NCI-H2171 (cell line): Measurements from ENCODE around the gene SLC5A6.

Source experiments
- DNase-seq: peaks from one replicate; lab custom pipeline; 2025; lab: John Stamatoyannopoulos, UW

Gene SLC5A6

DNA sequence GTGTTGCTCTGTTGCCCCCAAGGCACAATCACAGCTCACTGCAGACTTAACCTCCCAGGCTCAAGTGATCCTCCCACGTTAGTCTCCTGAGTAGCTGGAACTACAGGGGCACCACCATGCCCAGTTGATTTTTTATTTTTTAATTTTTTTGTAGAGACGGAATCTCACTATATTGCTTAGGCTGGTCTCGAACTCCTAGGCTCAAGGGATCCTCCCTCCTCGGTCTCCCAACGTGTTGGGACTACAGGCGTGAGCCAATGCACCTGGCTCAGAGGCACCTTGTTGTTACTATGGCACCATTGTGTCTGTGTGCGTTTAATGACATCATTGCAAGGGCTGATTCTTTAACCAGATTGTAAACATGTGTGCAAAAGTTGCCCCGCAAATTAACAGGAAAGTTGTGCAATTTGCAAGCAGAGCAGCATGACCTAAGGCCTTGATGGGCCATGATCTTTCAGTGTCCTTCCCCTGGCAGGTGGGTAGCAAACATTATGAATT, 40.7 kb downstream of the SLC5A6 start:
- no peak for DNase-seq

DNA sequence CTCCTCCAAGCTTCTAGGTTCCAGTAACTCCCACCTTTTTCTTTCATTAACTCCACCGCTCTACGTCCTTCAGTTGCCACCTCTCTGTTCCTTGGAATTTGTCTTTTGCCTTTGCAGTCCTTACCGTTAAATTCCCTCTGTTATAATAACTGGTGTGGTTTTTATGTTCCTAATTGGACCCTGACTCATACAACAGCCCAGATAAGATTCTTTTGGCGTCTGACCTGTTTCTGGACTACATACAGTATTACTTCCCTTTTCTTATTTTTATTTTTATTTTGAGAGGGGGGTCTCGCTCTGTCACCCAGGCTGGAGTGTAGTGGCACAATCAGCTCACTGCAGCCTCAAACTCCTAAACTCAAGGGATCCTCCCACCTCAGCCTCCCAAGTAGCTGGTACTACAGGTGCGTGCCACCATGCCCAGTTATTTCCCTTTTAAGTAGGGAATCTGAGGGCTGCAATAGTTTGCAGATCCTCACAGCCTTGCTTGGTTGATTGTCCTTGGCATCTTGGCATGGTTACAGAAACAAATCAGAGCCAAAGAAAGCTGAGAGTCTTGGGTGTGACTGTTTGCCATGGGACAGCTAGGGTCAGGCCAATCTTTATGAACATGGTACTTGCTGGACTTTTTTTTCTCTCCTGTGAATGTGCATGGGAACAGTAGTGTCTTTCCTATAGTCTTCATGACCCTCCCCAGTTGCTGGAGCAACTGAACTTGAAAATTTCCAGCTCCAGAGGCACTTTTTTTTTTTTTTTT, 41.3 kb downstream of the SLC5A6 start:
- no peak for DNase-seq

- no peak for DNase-seq
Measured at GRCh38 chr2:27164960-27165763, 46.9 kb downstream of the SLC5A6 start.

DNA sequence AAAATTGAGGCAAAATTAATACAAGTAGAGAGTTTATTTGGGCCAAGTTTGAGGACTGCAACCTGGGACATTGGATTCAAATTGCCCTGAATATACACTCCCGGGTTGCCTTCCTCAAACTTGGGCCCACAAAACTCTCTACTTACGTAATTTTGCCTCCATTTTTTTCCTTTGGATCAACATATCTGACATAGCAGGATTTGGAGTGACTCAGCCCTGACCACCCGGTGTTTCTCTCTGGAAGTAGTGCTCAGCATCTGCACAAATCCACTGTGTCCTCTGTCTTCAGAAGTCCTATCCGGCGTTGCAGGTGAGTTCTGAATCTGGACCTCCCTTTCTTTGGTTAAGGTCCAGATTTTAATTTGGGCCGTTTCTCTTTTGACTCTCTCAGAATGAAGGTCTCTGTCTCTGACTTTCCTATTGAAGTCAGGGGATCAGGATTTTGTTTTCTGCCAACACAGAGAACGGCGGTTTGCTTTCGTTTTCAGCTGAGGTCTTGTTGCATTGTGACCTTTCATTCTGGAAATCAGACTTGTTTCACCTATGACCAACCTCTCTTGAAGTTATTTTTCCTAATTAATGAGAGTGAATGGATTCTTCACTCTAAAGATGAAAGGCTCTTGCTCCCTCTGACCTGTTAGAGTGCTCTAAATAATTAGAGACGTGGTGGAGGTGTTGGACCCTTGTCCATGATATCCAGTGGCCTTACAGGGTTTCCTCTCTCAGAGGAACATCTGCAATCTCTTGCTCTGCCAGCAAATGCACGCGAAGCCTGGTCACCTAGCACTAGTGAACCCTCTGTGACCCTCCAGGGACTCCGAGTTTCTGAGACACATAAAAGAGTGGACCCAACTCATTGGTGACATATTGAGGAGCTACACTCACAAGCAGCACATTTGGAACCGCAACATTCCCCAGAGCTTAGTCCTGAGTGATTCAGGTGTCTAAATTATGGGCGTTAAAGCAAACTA, 49.6 kb downstream of the SLC5A6 start:
- DNase-seq = no peak

- no peak for DNase-seq
Measured at GRCh38 chr2:27160191-27160590, 51.9 kb downstream of the SLC5A6 start.

DNA sequence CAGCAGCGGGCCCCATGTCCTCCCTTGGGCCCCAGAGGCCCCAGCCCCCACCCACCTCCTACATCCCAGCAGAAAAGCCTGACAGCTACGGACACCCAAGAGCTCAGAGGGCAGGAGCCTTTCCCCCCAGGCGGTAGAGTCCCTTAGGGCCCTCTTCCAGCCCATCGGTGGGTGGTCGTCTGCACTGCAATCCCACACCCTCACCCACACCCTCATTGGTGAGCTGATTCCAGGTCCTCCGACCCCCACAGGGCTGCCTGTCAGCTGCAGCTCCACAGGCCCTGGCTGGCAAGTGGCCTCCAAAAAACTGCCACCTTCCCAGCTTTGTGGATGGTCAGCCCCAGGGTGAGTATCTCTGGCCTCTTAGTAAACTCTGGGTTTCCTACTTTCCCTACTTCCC, 52.8 kb downstream of the SLC5A6 start:
- DNase-seq = no peak

GRCh38 chr2:27158468-27158867, 53.6 kb downstream of the SLC5A6 start:
- DNase-seq = no peak

- no peak for DNase-seq
Measured at GRCh38 chr2:27155069-27155520, 57.0 kb downstream of the SLC5A6 start.

DNA sequence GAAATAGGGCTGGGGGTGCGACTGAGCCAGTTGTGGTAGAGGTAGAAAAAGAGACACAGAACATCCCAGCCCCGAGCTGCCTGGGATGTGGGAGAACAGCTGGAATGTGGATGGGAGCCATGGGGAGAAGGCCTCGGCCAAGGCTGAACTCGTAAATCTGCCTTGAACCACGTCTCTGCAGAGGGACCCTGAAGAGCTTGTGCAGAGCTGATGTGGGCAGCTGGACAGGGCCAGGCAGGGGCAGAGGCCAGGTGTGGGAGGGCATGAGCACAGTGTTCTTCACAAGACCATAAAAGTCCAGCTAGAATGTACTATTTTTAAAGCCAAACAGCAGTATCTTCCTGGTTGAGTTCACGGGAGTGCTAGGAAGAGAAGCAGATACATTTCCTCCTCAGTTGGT, 57.6 kb downstream of the SLC5A6 start:
- no peak for DNase-seq

GRCh38 chr2:27152796-27153464, 59.1 kb downstream of the SLC5A6 start:
- DNase-seq = peak; percentile 59

DNA sequence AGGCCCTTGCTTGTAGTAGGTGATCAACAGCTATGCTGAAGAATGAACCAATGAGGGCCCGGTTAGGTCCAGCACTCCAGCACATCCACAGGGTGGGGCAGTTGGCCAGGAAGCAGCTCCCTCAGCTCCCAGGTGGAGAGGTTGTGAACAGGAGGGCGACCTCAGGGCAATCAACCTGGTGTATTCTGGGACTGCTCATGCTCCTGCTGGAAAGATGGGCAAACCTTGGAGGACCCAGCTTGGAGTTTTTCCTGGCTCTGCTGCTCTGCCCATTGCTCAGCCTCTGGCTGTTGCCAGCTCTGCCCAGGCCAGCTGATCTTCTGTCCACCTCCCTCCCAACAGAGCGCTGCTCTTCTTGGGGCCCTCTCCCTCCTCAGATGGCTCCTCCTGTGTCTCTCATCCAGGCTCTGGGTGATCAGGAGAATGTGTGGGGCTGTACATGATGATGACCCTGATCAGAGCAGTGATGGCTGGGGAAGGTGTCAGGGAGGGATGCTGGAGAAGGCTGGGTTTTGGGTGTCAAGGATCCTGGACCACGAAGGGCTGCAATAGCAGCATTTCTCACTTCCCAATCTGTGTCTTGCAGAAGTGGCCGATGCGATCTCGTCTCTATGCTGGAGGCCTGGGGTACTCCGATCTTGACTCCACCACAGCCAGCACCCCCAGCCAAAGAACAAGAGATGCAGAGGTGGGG, 59.8 kb downstream of the SLC5A6 start:
- DNase-seq = no peak

DNA sequence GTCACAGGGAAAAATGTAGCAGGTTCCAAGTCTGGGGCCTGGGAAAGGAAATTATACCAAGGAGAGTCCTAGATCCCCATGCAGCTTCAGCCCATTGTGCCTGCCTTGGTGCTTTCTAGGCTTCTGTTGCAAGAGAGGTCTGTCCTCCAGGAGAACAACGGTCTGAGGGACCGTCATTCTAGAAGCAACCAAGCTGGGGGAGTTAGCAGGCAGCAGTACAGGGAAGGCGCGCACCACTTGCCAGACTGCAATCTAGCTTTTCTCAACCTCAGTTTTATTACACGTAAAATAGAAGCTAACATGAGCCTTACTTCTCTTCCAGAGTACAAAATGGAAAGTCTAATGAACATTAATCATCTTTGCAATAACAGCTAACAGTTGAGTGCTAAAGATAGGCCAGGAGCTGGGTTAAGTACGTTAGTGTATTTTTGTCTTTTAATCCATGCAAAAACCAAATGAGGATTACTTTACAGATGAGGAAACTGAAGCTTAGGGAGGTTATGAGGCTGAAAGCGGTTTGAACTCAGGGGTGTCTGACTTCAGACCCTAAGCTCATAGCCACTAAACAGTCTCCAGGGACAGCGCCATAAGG, 61.3 kb downstream of the SLC5A6 start:
- no peak for DNase-seq
